ENCODE data around the gene CD58.
"Not testable (repeated sequence)": the region's sequence is repeated elsewhere in the genome, so short reads cannot be mapped to it uniquely, and the experiment has no call there.

GRCh38 chr1:116590359-116591005 lies 19.7 kb upstream of the CD58 start:
- not testable (repeated sequence) for TF ChIP-seq ZNF639 (tag by site-specific recombination; IDR thresholded peaks at IDR 0.05); PRDM4 (tag by site-specific recombination; IDR thresholded peaks at IDR 0.05); ZNF514 (tag by site-specific recombination; IDR thresholded peaks at IDR 0.05); PBX3 (CRISPR knock-in tag; IDR thresholded peaks at IDR 0.05); ZFP37 (tag by site-specific recombination; IDR thresholded peaks at IDR 0.05); ZNF433 (tag by site-specific recombination; IDR thresholded peaks at IDR 0.05; ENCODE audit: low read depth); CTCF (tag by site-specific recombination; IDR thresholded peaks at IDR 0.05); ZIC2 (tag by site-specific recombination; IDR thresholded peaks at IDR 0.05); MYNN (tag by site-specific recombination; IDR thresholded peaks at IDR 0.05; ENCODE audit: borderline replicate concordance); ZSCAN30 (tag by site-specific recombination; IDR thresholded peaks at IDR 0.05); ATF2 (tag by site-specific recombination; IDR thresholded peaks at IDR 0.05; ENCODE audit: low read depth)

Data from HEK293 (cell line).